Measurements from ENCODE around the gene ATG14.

The ATG14 gene

GRCh38 chr14:55347748-55348147 lies 63.9 kb downstream of the ATG14 start:
- no peak for DNase-seq

- no peak for DNase-seq
Observed at GRCh38 chr14:55347040-55347439, 64.6 kb downstream of the ATG14 start.

- DNase-seq: peak; percentile 61
Observed at GRCh38 chr14:55344582-55345163, 67.0 kb downstream of the ATG14 start.

GRCh38 chr14:55341781-55342180 lies 69.8 kb downstream of the ATG14 start:
- no peak for DNase-seq

- peak; percentile 47 for DNase-seq
Observed at GRCh38 chr14:55340482-55340881, 71.1 kb downstream of the ATG14 start.

GRCh38 chr14:55339770-55340169 lies 71.9 kb downstream of the ATG14 start:
- peak; percentile 32 for DNase-seq

- no peak for DNase-seq
Observed at GRCh38 chr14:55336691-55337090, 74.9 kb downstream of the ATG14 start.

GRCh38 chr14:55336162-55336561 lies 75.5 kb downstream of the ATG14 start:
- no peak for DNase-seq

- DNase-seq: no peak
Observed at GRCh38 chr14:55333711-55334485, 77.7 kb downstream of the ATG14 start.

- peak; percentile 10 for DNase-seq
Observed at GRCh38 chr14:55332654-55333570, 78.7 kb downstream of the ATG14 start.

GRCh38 chr14:55329999-55330710 lies 81.5 kb downstream of the ATG14 start:
- DNase-seq: no peak

GRCh38 chr14:55328317-55328716 lies 83.3 kb downstream of the ATG14 start:
- no peak for DNase-seq

- DNase-seq: no peak
Observed at GRCh38 chr14:55327179-55327578, 84.5 kb downstream of the ATG14 start.

- no peak for DNase-seq
Observed at GRCh38 chr14:55324812-55325211, 86.8 kb downstream of the ATG14 start.

- no peak for DNase-seq
Observed at GRCh38 chr14:55323910-55324309, 87.7 kb downstream of the ATG14 start.

GRCh38 chr14:55318694-55319093 lies 92.9 kb downstream of the ATG14 start:
- DNase-seq: no peak

- DNase-seq: no peak
Observed at GRCh38 chr14:55317542-55318306, 93.9 kb downstream of the ATG14 start.

- no peak for DNase-seq
Observed at GRCh38 chr14:55316564-55316963, 95.1 kb downstream of the ATG14 start.

Data from NCI-H510A treated with DMSO at 0.1 percent for 48 hours (cell line).